NCI-H187 treated with DMSO at 0.1 percent for 48 hours (cell line): ENCODE results near the gene BRSK1.
"Not testable (repeated sequence)": the region's sequence is repeated elsewhere in the genome, so short reads cannot be mapped to it uniquely, and the experiment has no call there.

Experiments
- DNase-seq: peaks from one replicate; lab custom pipeline; 2025; lab: John Stamatoyannopoulos, UW

The BRSK1 gene

DNA sequence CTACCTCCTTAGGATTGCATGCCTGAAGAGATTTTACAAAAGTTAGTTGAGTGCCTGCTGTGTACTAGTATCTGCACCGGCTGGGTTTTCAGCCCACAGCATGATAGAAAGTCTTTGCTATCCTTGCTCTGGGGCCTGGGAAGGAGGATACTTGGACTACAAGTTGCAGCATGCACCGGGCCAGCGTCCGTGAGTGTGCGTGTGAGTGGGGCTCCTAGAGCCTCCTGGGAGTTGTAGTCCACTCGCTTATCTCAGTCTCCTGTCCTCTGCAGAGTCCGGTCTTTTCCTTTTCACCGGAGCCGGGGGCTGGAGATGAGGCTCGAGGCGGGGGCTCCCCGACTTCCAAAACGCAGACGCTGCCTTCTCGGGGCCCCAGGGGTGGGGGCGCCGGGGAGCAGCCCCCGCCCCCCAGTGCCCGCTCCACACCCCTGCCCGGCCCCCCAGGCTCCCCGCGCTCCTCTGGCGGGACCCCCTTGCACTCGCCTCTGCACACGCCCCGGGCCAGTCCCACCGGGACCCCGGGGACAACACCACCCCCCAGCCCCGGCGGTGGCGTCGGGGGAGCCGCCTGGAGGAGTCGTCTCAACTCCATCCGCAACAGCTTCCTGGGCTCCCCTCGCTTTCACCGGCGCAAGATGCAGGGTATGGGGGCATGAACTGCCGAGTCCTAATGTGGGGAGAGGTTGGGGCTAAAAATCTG lies 20.6 kb downstream of the BRSK1 start:
- no peak for DNase-seq

DNA sequence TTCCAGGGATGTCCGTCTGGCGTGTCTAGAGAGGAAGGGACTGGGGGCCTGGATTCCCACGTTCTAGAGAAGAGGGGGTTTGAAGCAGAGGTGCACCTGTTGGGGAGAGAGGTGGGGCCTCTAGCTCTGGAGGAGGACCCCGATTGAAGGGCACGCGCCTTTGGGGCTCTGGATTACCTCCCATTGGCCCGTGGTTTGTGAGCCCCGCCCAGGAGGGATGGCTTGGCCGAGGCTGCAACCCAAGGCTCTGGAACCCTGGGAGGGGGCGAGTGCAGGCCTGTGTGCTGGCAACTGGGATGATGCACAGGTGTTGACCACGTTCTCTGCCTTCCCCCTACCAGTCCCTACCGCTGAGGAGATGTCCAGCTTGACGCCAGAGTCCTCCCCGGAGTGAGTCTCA lies 21.2 kb downstream of the BRSK1 start:
- no peak for DNase-seq

- no peak for DNase-seq
These were observed 21.7 kb downstream of the BRSK1 start for GRCh38 chr19:55305491-55305890.

- DNase-seq: no peak
These were observed 22.3 kb downstream of the BRSK1 start for GRCh38 chr19:55305983-55306562.

GRCh38 chr19:55306712-55307111 lies 22.9 kb downstream of the BRSK1 start:
- DNase-seq: no peak

GRCh38 chr19:55308281-55308680 lies 24.5 kb downstream of the BRSK1 start:
- no peak for DNase-seq

DNA sequence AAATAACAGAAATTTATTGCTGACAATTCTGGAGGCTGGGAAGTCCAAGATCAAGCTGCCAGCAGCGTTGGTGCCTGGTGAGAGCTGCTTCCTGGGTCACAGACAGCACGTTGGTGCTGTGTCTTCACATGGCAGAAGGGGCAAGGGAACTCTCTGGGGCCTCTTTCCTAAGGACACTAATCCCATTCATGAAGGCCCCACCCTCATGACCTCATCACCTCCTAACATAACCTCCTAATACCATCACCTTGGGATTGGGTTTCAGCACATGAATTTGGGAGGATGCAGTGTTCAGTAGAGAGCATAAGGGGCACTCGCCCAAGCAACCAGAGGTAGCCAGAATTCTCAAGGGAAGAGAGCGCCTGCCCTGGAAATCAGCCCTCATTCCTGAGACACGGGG lies 25.7 kb downstream of the BRSK1 start:
- no peak for DNase-seq

DNA sequence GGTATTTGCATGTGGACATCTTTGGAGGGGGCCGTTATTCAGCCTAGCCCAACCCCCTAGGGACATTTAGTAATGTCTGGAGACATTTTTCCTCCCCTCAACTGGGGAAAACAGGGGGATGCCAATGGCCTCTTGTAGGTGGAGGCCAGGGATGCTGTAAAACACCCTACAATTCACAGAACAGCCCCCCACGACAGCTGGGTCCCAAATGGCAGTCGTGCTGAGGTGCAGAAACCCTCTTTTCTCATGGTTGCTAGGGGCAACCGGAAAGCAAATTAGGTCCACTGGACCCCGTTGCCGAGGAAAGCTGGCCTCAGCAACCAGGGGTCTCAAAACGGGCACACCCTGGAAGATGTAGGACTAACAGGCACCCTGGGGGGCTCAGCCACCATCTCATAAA lies 26.7 kb downstream of the BRSK1 start:
- DNase-seq: no peak

DNA sequence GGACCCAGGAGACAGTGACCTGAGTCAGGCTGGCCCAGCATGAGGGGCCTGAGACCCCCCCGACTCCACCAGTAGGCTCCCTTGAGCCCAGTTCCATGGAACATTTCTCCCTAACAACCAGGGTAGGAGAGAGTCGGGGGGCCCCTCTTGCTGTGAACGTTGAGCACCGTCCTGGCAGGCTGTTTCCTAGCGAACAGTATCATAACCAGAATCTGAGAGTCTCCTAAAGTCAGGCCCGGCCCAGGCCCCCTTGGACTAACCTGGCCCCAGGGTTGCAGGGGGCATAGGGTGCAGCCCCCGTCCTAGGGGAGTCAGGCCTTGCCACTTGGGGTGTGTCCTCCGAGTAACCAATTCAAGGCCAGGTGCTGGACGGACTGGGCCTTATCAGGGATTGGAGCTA lies 27.6 kb downstream of the BRSK1 start:
- DNase-seq: no peak

- no peak for DNase-seq
These were observed 28.0 kb downstream of the BRSK1 start for GRCh38 chr19:55311797-55312196.

DNA sequence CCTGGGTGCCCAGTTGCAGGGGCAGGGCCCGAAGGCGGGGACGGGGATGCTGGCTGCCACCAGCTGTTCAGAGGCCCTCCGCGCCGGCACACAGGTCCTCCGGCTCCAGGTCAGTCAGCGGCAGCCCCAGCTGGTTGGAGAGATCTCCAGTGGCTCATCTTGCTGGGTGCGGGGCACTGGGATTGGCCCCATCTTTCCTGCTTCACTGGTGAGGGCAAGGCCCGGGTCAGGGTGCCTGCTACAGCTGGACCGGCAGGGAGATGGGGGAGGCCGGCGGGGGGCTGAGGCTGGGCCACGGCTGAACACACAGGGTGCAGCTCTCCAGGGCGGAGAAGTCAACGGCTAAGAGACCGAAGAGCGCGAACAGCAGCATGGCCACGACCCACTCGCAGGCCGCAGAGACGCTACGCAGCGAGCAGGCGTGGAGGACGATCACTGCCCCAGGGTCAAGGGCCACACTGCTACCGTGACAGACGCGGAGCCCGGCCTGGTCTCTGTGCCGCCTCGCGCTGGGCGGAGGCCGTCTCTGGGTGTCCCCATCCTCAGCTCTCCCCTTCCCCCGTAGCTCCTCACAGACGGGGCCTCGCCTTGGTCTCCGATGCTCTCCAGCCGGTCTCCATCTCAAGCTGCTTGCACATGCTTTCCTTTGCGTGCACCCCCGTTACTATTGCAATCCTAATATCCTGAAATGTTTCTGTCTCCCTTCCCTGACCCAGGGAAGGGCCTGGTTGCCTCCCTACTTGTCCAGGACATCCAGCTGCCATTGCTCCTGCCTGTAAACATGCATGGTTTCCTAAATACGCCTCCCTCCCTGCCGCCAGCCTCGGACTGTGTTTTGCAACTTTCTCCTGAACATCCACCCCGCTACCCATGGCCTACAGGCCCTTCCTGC lies 29.1 kb downstream of the BRSK1 start:
- no peak for DNase-seq

GRCh38 chr19:55314396-55314795 lies 30.6 kb downstream of the BRSK1 start:
- DNase-seq: no peak

GRCh38 chr19:55315956-55316525 lies 32.2 kb downstream of the BRSK1 start:
- DNase-seq: no peak

DNA sequence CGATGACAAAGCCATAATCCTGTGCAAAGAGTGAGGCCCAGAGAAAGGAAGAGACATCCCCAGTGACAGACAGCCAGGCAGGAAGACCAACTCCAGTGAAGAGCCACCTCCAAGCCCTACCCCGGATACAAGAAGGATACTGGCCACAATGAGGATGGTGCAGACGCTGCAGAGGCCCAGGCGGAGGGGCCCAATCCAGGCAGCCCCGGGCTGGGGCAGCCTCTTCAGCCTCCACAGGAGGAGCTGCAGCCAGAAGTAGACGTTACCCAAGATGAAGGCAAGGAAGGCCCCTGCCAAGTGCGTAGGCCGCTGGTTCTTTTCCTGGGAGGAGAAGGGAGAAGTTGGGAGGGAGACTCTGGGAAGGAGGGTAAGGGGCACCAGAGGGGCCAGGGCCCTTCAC lies 32.8 kb downstream of the BRSK1 start:
- no peak for DNase-seq

DNA sequence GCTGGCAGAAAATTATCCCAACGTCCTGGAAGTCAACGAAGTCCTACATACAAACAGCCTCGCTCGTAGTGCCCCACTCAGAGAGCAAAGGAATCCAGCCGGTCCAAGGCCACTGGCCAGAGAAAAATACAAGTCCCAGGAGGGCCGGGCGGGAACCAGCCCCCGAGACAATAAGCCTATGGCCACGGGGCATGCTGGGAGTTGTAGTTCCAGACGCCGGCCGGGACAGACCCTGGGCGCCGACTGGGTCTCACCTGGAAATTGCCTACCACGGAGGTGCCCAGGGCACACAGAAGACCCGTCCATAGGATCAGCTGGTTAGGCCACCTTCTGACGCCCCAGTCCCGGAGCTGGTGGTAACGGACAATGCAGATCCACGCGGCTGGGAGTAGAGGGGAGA lies 36.0 kb downstream of the BRSK1 start:
- DNase-seq: no peak

GRCh38 chr19:55320844-55321419 lies 37.1 kb downstream of the BRSK1 start:
- no peak for DNase-seq

- DNase-seq: no peak
These were observed 37.8 kb downstream of the BRSK1 start for GRCh38 chr19:55321466-55322137.

GRCh38 chr19:55322204-55322885 lies 38.5 kb downstream of the BRSK1 start:
- no peak for DNase-seq

GRCh38 chr19:55324662-55325061 lies 40.9 kb downstream of the BRSK1 start:
- DNase-seq: no peak

DNA sequence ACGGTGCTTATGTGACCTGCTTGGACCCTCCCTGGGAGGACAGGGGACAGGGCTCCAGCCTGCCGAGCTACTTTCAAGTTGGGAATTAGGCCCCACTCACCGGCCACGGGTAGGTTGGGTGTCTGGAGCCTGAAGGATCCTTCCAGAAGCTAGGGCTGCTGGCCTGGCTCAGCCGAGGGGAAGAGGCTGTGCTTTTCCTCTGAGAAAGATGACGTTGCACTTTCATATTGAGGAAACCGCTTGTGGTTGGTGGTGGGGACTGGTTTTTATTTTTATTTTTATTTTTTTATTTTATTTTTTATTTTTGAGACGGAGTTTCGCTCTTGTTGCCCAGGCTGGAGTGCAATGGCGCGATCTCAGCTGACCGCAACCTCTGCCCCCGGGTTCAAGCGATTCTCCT lies 41.4 kb downstream of the BRSK1 start, which contains the start of gene TMEM150B:
TSS of gene TMEM150B (minus strand) at position 170 of the 400 bp plus-strand sequence. CDS start 4,305 bp downstream, outside the sequence.
- no peak for DNase-seq

DNA sequence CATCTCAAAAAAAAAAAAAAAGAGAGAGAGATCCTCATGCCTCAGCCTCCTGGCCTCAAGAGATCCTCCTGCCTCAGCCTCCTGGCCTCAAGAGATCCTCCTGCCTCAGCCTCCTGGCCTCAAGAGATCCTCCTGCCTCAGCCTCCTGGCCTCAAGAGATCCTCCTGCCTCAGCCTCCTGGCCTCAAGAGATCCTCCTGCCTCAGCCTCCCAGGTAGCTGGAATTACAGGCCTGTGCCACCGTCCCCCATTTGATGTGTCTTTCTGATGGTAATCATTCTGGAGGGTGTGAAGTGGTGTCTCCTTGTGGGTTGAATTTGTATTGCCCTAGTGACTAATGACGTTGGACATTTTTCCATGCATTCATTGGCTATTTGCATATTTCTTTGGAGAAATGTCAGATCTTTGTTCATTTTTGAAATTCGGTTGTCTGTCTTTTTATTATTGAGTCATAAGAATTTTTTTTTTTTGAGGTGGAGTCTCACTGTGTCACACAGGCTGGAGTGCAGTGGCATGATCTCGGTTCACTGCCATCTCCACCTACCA lies 45.0 kb downstream of the BRSK1 start:
- DNase-seq: not testable (repeated sequence)
